ENCODE data around the gene PRC1. TPM values are rescaled to one million over a fixed set of nuclear protein-coding genes. Genes with fewer than 3 reads are reported as not detected.
A peak's percentile ranks its signal among the peaks of the same experiment; 100 is the strongest.

PRC1 gene
- total RNA-seq, 4 donors from 2014 or later, result 2.2 to 12.7 (median 4.5) TPM

GRCh38 chr15:90947577-90948357 is 46.6 kb downstream of the PRC1 start:
- peaks cover 0 to 100% of the 10 kb centered on the region in 2 donors for H3K36me3 ChIP-seq
- H3K4me1 ChIP-seq, result no peaks in the 10 kb centered on the region
- no peak for ATAC-seq
- H3K9me3 ChIP-seq, result no peaks in the 10 kb centered on the region
- H3K4me3 ChIP-seq, result no peak overlapping the region
- TF ChIP-seq POLR2AphosphoS5 (IDR thresholded peaks at IDR 0.05) (no peak), POLR2A (IDR thresholded peaks at IDR 0.05) (no peak), CTCF (IDR thresholded peaks at IDR 0.05) (no peak), EP300 (IDR thresholded peaks at IDR 0.05) (no peak)
- 82 to 96% methylated on average over 8 to 11 of the region's 18 CpGs for WGBS, 2 donors (ENCODE audit: low coverage in 1 of 2)
- no peak overlapping the region for H3K27ac ChIP-seq
- no peaks in the 10 kb centered on the region for H3K27me3 ChIP-seq

GRCh38 chr15:90946941-90947576 is 47.3 kb downstream of the PRC1 start:
- Histone ChIP-seq H3K27me3 (no peaks in the 10 kb centered on the region), H3K36me3 (peaks cover 0 to 100% of the 10 kb centered on the region in 2 donors), H3K4me3 (no peak overlapping the region), H3K4me1 (no peaks in the 10 kb centered on the region), H3K9me3 (no peaks in the 10 kb centered on the region), H3K27ac (no peak overlapping the region)
- peak; percentile 21 for ATAC-seq
- TF ChIP-seq POLR2A (IDR thresholded peaks at IDR 0.05) (no peak), CTCF (IDR thresholded peaks at IDR 0.05) (no peak), POLR2AphosphoS5 (IDR thresholded peaks at IDR 0.05) (no peak), EP300 (IDR thresholded peaks at IDR 0.05) (no peak)
- WGBS, 2 donors (ENCODE audit: low coverage in 1 of 2), result 67 to 100% methylated on average over 2 to 3 of the region's 8 CpGs

GRCh38 chr15:90946538-90946937 is 47.8 kb downstream of the PRC1 start:
- TF ChIP-seq CTCF (IDR thresholded peaks at IDR 0.05), result no peak
- no peak overlapping the region for H3K27ac ChIP-seq
- ATAC-seq, result no peak
- no peaks in the 10 kb centered on the region for H3K27me3 ChIP-seq
- H3K4me1 ChIP-seq, result no peaks in the 10 kb centered on the region
- WGBS, 2 donors (ENCODE audit: low coverage in 1 of 2), result 77% methylated on average over 14 of the region's 16 CpGs; no CpG with 5 or more reads in 1 of the 2 donors
- no peaks in the 10 kb centered on the region for H3K9me3 ChIP-seq
- no peak overlapping the region for H3K4me3 ChIP-seq
- H3K36me3 ChIP-seq, result peaks cover 0 to 100% of the 10 kb centered on the region in 2 donors

GRCh38 chr15:90945091-90945490 is 49.2 kb downstream of the PRC1 start:
- no peak for ATAC-seq

More at GRCh38 chr15:90945091-90945490, 49.2 kb downstream of the PRC1 start:
- H3K27ac ChIP-seq, result no peak overlapping the region
- WGBS, 2 donors (ENCODE audit: low coverage in 1 of 2), result 86 to 98% methylated on average over 5 to 6 of the region's 7 CpGs
- no peak for TF ChIP-seq EP300 (IDR thresholded peaks at IDR 0.05)
- no peak for TF ChIP-seq POLR2A (IDR thresholded peaks at IDR 0.05)
- TF ChIP-seq CTCF (IDR thresholded peaks at IDR 0.05), result no peak
- no peak for TF ChIP-seq POLR2AphosphoS5 (IDR thresholded peaks at IDR 0.05)
- no peaks in the 10 kb centered on the region for H3K27me3 ChIP-seq
- no peak overlapping the region for H3K4me3 ChIP-seq
- H3K9me3 ChIP-seq, result no peaks in the 10 kb centered on the region
- H3K36me3 ChIP-seq, result peaks cover 0 to 100% of the 10 kb centered on the region in 2 donors
- H3K4me1 ChIP-seq, result no peaks in the 10 kb centered on the region

Data from gastroesophageal sphincter (tissue), 4 donors.